NCI-H510A (cell line): ENCODE results near the gene TBC1D25.

Source experiments
- DNase-seq: peaks from one replicate; lab custom pipeline; 2025; lab: John Stamatoyannopoulos, UW

TBC1D25 gene

GRCh38 chrX:48601741-48602394 is 62.4 kb downstream of the TBC1D25 start:
- DNase-seq: no peak

GRCh38 chrX:48604701-48605100 is 65.2 kb downstream of the TBC1D25 start:
- no peak for DNase-seq

- no peak for DNase-seq
These were observed 66.6 kb downstream of the TBC1D25 start for GRCh38 chrX:48606091-48606490.

- DNase-seq: no peak
These were observed 72.2 kb downstream of the TBC1D25 start for GRCh38 chrX:48611703-48612102.
